HepG2 (cell line): ENCODE measurements around the gene GALNT16.

ENCODE experiments used
- ATF6 ChIP-seq: sonication (generic); formaldehyde crosslinking; conservative IDR thresholded peaks from 2 replicates; pipeline ENCODE4 v1.4.0; 2020; ENCODE audit warnings: missing genetic modification reagents
- CTCF ChIP-seq: sonication (generic); formaldehyde crosslinking; IDR thresholded peaks from 2 replicates; pipeline ENCODE4 v1.5.0; 2020; ENCODE audit warnings: mild to moderate bottlenecking, missing genetic modification reagents, moderate library complexity
- HNRNPH1 ChIP-seq: fragments of 200-400 bp; formaldehyde crosslinking; optimal IDR thresholded peaks from 2 replicates; pipeline ENCODE3; 2017; ENCODE audit warnings: mild to moderate bottlenecking, low read depth, low read length
- MED13 ChIP-seq: sonication (generic); formaldehyde crosslinking; IDR thresholded peaks from 2 replicates; pipeline ENCODE4 v1.5.0; 2020; ENCODE audit warnings: missing genetic modification reagents
- PHF20 ChIP-seq: sonication (generic); formaldehyde crosslinking; IDR thresholded peaks from 2 replicates; pipeline ENCODE4 v1.5.0; 2020; ENCODE audit warnings: mild to moderate bottlenecking, missing genetic modification reagents
- POLR2AphosphoS5 ChIP-seq: IDR thresholded peaks from 2 replicates; pipeline ENCODE4 v1.6.1; 2012; ENCODE audit warnings: low read depth, low read length
- RAD21 ChIP-seq: fragments of 450-650 bp; formaldehyde crosslinking; IDR thresholded peaks from 2 replicates; pipeline ENCODE4 v1.5.0; 2020; ENCODE audit warnings: mild to moderate bottlenecking
- SMAD3 ChIP-seq: sonication (generic); formaldehyde crosslinking; IDR thresholded peaks from 2 replicates; pipeline ENCODE4 v1.4.0; 2020; ENCODE audit warnings: missing genetic modification reagents
- SMYD3 ChIP-seq: sonication (generic); formaldehyde crosslinking; IDR thresholded peaks from 2 replicates; pipeline ENCODE4 v1.8.1; 2023; ENCODE audit warnings: mild to moderate bottlenecking, missing genetic modification reagents
- TGIF2 ChIP-seq: IDR thresholded peaks from 2 replicates; pipeline ENCODE4 v1.6.1; 2016; ENCODE audit warnings: control low read depth, missing compliant biosample characterization
- ZKSCAN1 ChIP-seq: fragments of 150-350 bp; IDR thresholded peaks from 2 replicates; pipeline ENCODE4 v1.6.1; 2014; ENCODE audit warnings: low read length
- ZMYM2 ChIP-seq: sonication (generic); formaldehyde crosslinking; IDR thresholded peaks from 2 replicates; pipeline ENCODE4 v1.8.0; 2022; ENCODE audit warnings: mild to moderate bottlenecking, missing genetic modification reagents
- ZNF512B ChIP-seq: sonication (generic); formaldehyde crosslinking; IDR thresholded peaks from 2 replicates; pipeline ENCODE4 v1.5.1; 2020; ENCODE audit warnings: missing genetic modification reagents, mild to moderate bottlenecking, borderline replicate concordance

- TF ChIP-seq RAD21 (CRISPR knock-in tag) (no peak), CTCF (no peak), ZNF512B (CRISPR knock-in tag) (no peak), MED13 (CRISPR knock-in tag) (no peak), SMYD3 (CRISPR knock-in tag) (no peak), ZMYM2 (no peak), POLR2AphosphoS5 (no peak), TGIF2 (CRISPR knock-in tag) (no peak), ZKSCAN1 (no peak), SMAD3 (CRISPR knock-in tag) (no peak), PHF20 (CRISPR knock-in tag) (no peak), HNRNPH1 (no peak), ATF6 (no peak)
Observed at GRCh38 chr14:69269381-69269780, 9.4 kb downstream of the GALNT16 start.
